ENCODE results near the gene RNF207. TPM values are rescaled to one million over a fixed set of nuclear protein-coding genes. Genes with fewer than 3 reads are reported as not detected.

The RNF207 gene
- total and polyA plus RNA-seq, 4 donors = 8.0 to 14.4 (median 12.3) TPM

DNA sequence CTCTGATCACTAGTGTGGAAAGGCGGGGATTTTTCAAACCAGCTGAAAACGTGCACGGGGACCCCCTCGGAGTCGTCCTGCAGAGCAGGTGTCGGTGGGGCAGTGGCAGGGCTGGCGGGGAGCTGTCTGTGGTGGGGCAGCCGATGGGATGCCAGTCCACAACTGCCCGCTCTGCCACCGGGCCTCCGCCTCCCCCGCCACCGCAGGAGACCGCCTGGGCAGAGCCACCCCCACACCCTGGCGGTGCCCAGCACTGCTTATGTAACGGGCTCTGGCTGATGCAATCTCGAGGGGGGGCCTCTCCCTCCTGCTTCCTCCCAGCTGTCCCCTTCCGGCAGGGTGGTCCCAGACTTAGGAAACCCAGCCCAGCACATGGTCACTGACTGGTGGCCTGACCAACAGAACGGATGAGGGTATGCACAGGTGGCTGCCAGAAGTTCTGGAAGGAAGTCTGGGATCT is 35.1 kb upstream of the RNF207 start:
- H3K9ac ChIP-seq (ENCODE audit: insufficient read depth in 1 of 2, low read length in 2 of 2) = no peak overlapping the region
- H3K4me3 ChIP-seq = no peak overlapping the region
- H3K4me1 ChIP-seq (ENCODE audit: control insufficient read depth in 5 of 5, insufficient read depth in 5 of 5, low read length in 5 of 5) = peaks cover 0 to 4% (median 0%) of the 10 kb centered on the region in 5 donors
- no peak for DNase-seq
- no peaks in the 10 kb centered on the region for H3K36me3 ChIP-seq (ENCODE audit: control insufficient read depth in 4 of 4, insufficient read depth in 4 of 4, low read length in 4 of 4)
- TF ChIP-seq, protein P1, sequence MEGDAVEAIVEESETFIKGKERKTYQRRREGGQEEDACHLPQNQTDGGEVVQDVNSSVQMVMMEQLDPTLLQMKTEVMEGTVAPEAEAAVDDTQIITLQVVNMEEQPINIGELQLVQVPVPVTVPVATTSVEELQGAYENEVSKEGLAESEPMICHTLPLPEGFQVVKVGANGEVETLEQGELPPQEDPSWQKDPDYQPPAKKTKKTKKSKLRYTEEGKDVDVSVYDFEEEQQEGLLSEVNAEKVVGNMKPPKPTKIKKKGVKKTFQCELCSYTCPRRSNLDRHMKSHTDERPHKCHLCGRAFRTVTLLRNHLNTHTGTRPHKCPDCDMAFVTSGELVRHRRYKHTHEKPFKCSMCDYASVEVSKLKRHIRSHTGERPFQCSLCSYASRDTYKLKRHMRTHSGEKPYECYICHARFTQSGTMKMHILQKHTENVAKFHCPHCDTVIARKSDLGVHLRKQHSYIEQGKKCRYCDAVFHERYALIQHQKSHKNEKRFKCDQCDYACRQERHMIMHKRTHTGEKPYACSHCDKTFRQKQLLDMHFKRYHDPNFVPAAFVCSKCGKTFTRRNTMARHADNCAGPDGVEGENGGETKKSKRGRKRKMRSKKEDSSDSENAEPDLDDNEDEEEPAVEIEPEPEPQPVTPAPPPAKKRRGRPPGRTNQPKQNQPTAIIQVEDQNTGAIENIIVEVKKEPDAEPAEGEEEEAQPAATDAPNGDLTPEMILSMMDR (IDR thresholded peaks at IDR 0.05; ENCODE audit: control extremely low read depth, extremely low read depth) = no peak
- peaks cover 0 to 12% (median 3%) of the 10 kb centered on the region in 3 donors for H3K27me3 ChIP-seq (ENCODE audit: control insufficient read depth in 3 of 3, insufficient read depth in 3 of 3, low read length in 2 of 3)
- no peak for ATAC-seq (ENCODE audit: insufficient read depth, low FRiP score)
- peaks cover 0 to 7% (median 0%) of the 10 kb centered on the region in 4 donors for H3K9me3 ChIP-seq (ENCODE audit: control insufficient read depth in 4 of 4, insufficient read depth in 3 of 4, low read length in 3 of 4)
- H3K27ac ChIP-seq (ENCODE audit: low read depth in 1 of 2, low read length in 1 of 2) = no peak overlapping the region
- 24 to 53% methylated on average over 19 of the region's 19 CpGs for WGBS, 2 donors

DNA sequence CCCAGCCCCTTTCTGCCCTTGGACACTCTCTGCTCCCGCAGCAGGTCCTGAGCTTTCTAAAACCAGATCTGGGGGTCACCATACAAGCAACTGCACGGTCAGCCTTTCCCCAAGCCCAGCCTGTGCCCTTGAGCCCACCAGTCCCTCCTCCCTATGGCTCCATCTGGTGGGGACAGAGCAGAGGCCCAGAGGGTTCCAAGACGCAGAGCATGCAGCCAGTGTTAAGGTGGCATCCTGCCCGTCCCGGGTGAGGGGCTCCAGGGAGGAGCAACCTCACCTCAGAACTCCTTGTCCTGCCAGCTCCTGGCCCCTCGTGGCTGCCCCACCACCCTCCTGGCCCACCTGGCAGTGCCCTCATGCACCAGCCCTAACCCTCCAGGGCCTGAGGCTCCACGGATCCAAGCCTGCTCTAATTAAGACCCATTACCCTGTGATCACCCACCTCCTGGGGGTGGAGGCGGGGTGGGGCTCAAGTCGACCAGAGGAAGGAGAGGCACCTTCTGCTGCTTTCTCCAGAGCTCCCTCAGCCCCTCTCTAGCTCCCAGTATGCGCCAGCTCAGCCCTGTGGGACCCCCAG is 34.3 kb upstream of the RNF207 start:
- DNase-seq = no peak
- WGBS, 2 donors = 45 to 55% methylated on average over 10 of the region's 10 CpGs

DNA sequence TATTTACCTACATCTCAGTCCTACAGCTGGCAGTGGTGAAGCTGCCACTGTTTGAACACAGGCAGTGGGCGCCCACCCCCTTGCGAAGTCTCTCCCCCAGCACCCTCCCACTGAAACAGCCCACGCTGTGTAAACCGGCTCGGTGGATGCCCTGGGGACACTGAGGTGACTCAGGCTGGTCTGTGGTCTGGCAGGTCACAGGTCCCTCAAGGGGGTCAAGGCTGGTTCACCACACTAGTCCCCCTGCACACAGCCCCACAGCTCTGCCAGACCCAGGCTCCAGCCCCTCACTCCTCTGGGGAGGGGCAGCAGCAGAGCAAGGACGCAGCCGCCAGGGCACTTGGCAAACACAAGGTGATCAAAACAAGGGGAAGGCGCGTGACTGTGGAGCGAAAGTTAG is 33.4 kb upstream of the RNF207 start:
- H3K9me3 ChIP-seq (ENCODE audit: control insufficient read depth in 4 of 4, insufficient read depth in 3 of 4, low read length in 3 of 4) = peaks cover 0 to 7% (median 0%) of the 10 kb centered on the region in 4 donors
- DNase-seq = no peak
- peaks cover 0 to 4% (median 0%) of the 10 kb centered on the region in 5 donors for H3K4me1 ChIP-seq (ENCODE audit: control insufficient read depth in 5 of 5, insufficient read depth in 5 of 5, low read length in 5 of 5)
- no peak for ATAC-seq (ENCODE audit: insufficient read depth, low FRiP score)
- TF ChIP-seq, protein P1 (IDR thresholded peaks at IDR 0.05; ENCODE audit: control extremely low read depth, extremely low read depth) = no peak
- H3K9ac ChIP-seq (ENCODE audit: insufficient read depth in 1 of 2, low read length in 2 of 2) = no peak overlapping the region
- WGBS, 2 donors = 79 to 92% methylated on average over 10 of the region's 10 CpGs
- H3K27ac ChIP-seq (ENCODE audit: low read depth in 1 of 2, low read length in 1 of 2) = no peak overlapping the region
- H3K36me3 ChIP-seq (ENCODE audit: control insufficient read depth in 4 of 4, insufficient read depth in 4 of 4, low read length in 4 of 4) = no peaks in the 10 kb centered on the region
- H3K27me3 ChIP-seq (ENCODE audit: control insufficient read depth in 3 of 3, insufficient read depth in 3 of 3, low read length in 2 of 3) = peaks cover 4 to 26% (median 7%) of the 10 kb centered on the region in 3 donors
- no peak overlapping the region for H3K4me3 ChIP-seq

More for the DNA sequence above, 34.3 kb upstream of the RNF207 start:
- Histone ChIP-seq H3K27ac (ENCODE audit: low read depth in 1 of 2, low read length in 1 of 2) (no peak overlapping the region), H3K9ac (ENCODE audit: insufficient read depth in 1 of 2, low read length in 2 of 2) (no peak overlapping the region), H3K4me3 (no peak overlapping the region), H3K36me3 (ENCODE audit: control insufficient read depth in 4 of 4, insufficient read depth in 4 of 4, low read length in 4 of 4) (no peaks in the 10 kb centered on the region), H3K4me1 (ENCODE audit: control insufficient read depth in 5 of 5, insufficient read depth in 5 of 5, low read length in 5 of 5) (peaks cover 0 to 4% (median 0%) of the 10 kb centered on the region in 5 donors), H3K27me3 (ENCODE audit: control insufficient read depth in 3 of 3, insufficient read depth in 3 of 3, low read length in 2 of 3) (peaks cover 3 to 21% (median 6%) of the 10 kb centered on the region in 3 donors), H3K9me3 (ENCODE audit: control insufficient read depth in 4 of 4, insufficient read depth in 3 of 4, low read length in 3 of 4) (peaks cover 0 to 7% (median 0%) of the 10 kb centered on the region in 4 donors)
- TF ChIP-seq, protein P1 (IDR thresholded peaks at IDR 0.05; ENCODE audit: control extremely low read depth, extremely low read depth) = no peak
- no peak for ATAC-seq (ENCODE audit: insufficient read depth, low FRiP score)
